NCI-H748 (cell line): ENCODE results near the gene TRIM33.
"Not testable (repeated sequence)": the region's sequence is repeated elsewhere in the genome, so short reads cannot be mapped to it uniquely, and the experiment has no call there.

Experiments used
- DNase-seq: peaks from one replicate; lab custom pipeline; 2025; ENCODE audit not compliant: unreplicated experiment; lab: John Stamatoyannopoulos, UW

TRIM33 gene

DNA sequence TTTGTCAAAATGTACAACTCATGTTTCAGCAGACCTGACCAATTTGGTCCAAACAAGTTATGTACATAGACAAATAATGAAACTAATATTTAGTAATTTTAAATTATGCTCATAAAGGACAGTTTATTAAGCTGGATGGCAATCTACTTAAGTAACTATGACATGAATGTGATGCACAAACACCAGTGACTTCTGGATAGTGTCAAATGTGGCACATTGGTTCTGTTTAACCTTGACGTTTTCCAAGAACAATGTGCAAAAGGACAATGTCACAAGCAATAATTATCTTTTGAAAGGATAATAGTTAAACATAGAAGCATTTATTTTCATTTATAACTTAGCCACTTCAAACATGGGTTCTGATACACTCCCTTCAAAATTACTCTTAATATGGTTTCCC is 80.0 kb downstream of the TRIM33 start:
- no peak for DNase-seq

GRCh38 chr1:114428083-114428754 is 82.8 kb downstream of the TRIM33 start:
- DNase-seq, result no peak

DNA sequence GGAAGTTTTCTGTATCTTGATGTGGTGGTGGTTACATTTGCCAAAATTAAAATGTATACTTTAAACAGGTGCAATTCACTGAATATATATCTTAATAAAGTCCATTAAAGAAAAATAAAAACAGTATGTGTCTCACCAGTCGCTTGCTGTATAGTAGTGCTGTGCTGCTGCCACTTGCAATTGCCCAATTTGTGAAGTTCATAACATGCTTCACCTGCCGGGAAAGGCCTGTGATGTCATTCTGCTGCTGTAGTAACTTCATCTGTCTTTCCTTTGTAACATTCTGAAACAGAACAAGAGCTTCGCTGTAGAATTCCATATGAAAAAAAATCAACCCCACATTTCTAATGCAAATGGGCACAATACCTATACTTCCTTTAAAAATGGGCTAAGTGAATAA is 83.4 kb downstream of the TRIM33 start:
- DNase-seq, result no peak

- no peak for DNase-seq
Observed at GRCh38 chr1:114423455-114423854, 87.5 kb downstream of the TRIM33 start.

GRCh38 chr1:114418948-114419347 is 92.1 kb downstream of the TRIM33 start:
- DNase-seq, result not testable (repeated sequence)

DNA sequence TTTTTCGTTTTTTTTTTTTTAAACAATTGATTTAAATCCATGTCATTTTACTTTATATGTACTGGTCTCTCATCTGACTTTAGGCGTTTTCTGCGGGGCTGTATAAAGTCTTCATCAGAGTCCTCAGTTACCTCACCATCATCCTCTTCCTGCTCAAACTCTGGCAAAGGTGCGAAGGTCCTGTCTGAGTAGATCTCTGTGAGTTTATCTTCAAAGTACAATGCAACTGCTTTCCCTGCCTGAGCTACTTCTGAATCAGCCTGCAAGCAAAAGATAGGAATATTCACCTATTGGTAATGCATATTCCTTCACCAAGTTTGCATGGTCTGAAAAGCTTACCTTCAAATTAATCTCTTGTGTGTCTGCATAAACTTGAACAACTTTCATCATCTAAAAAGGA is 113.4 kb downstream of the TRIM33 start:
- no peak for DNase-seq

GRCh38 chr1:114395863-114396262 is 115.1 kb downstream of the TRIM33 start:
- no peak for DNase-seq

- DNase-seq, result no peak
Observed at GRCh38 chr1:114390960-114391359, 120.0 kb downstream of the TRIM33 start.

- DNase-seq, result no peak
Observed at GRCh38 chr1:114390361-114390760, 120.6 kb downstream of the TRIM33 start.

GRCh38 chr1:114388432-114389003 is 122.5 kb downstream of the TRIM33 start:
- DNase-seq, result no peak

- DNase-seq, result not testable (repeated sequence)
Observed at GRCh38 chr1:114387585-114387984, 123.4 kb downstream of the TRIM33 start.

- DNase-seq, result no peak
Observed at GRCh38 chr1:114387010-114387360, 124.0 kb downstream of the TRIM33 start.

DNA sequence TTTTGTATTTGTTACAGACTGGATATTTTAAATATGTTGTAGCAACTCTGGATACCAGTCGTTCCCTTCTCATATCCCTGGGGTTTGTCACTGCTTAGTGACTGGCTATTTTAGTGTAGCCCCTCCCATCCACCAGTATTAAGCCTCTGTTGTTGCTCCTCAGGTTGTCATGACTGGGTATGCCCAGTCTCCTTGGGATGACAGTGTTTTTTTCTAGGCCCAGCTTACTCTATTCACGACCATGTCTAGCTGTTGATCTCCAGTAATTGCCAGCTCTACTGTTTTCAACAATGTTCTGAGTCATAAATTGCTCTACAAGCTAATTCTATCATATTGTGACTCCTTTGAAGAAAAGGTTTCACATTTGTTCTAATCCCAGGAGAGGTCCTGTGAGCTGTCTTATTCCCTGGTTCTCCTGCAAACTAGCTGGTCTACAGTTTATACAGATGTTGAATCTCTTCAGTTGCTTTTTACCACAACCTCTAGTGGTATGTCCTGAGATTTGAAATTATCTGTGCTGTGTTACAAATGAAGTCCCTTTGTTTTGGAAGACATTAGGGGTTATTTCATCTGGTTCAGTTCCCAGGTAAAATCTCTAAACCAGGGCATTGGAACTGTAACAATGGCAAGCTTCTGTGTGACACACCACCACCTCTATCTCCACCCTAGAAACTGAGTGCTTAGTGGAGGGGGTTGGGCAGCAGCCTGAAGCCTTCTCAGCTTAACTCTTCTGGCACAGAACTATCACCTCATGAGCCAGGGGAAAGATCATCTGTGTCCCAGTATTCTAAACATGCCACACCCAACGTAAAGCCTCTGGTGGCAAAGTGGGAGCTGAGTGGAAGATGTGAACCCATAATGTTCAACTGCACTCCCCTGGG is 124.6 kb downstream of the TRIM33 start:
- DNase-seq, result no peak

- no peak for DNase-seq
Observed at GRCh38 chr1:114384922-114385321, 126.1 kb downstream of the TRIM33 start.

- no peak for DNase-seq
Observed at GRCh38 chr1:114379987-114380386, 131.0 kb downstream of the TRIM33 start.

GRCh38 chr1:114379358-114379757 is 131.6 kb downstream of the TRIM33 start:
- DNase-seq, result no peak

GRCh38 chr1:114377356-114377755 is 133.6 kb downstream of the TRIM33 start:
- DNase-seq, result no peak

GRCh38 chr1:114369930-114370329 is 141.1 kb downstream of the TRIM33 start:
- no peak for DNase-seq

- DNase-seq, result not testable (repeated sequence)
Observed at GRCh38 chr1:114369266-114369919, 141.6 kb downstream of the TRIM33 start.

DNA sequence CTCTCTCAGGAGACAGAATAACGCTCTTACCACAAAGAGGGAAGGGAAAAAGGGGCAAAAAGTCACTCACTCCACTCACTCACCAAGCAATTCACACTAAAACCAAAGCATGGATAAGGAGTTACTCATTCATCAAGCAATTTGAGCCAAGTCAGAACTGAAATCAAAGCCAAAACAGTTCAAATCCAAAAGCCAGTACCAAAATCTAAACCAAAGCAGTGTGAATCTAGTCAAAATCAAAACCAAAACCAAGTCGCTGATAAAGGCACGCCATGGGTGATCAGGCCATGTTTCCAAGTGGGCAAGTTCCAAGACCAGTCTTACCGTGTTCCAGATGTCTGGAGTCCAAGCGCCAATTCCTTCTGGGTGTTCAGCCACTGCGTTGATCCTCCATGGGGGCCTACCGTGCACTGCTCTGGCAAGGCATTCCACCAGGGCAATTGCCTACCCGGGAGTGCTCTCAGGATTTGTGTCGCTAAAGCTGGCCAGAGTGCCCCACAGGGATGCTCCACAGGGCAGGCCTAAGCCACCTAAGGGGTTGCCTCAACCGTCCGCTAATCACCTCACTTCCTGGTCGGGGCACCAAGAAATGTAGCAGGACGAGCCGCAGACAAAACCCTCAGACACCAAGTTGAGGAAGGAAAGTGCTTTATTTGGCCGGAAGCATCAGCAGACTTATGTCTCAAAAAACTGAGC is 142.3 kb downstream of the TRIM33 start:
- no peak for DNase-seq

DNA sequence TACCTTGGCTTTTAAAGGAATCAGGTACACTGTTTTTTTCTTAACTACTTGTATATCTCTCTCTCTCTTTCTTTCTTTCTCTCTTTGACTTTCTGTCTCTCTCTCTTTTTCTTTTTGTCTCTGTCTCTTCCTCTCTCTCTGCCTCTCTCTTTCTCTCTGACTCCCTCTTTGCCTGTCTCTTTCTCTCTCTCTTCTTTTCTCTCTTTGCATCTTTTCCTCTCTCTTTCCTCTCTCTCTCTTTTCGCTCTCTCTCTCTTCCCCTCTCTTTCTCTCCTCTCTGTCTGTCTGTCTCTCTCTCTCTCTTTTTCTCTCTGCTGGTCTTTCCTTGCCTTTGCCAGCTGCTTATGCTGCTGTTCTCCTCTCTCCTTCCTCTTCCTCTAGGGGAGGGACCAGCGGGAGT is 143.2 kb downstream of the TRIM33 start:
- no peak for DNase-seq
